GM19468 (cell line): ENCODE measurements around the gene FAM210A.

Experiments
- ATAC-seq: cut with Tn5 transposase; IDR thresholded peaks from one replicate; pipeline ENCODE4 v1.9.1; 2021; ENCODE audit warnings: mild to moderate bottlenecking, moderate library complexity, moderate number of reproducible peaks; ENCODE audit not compliant: unreplicated experiment; ENCODE audit errors: extremely low read depth

The FAM210A gene

DNA sequence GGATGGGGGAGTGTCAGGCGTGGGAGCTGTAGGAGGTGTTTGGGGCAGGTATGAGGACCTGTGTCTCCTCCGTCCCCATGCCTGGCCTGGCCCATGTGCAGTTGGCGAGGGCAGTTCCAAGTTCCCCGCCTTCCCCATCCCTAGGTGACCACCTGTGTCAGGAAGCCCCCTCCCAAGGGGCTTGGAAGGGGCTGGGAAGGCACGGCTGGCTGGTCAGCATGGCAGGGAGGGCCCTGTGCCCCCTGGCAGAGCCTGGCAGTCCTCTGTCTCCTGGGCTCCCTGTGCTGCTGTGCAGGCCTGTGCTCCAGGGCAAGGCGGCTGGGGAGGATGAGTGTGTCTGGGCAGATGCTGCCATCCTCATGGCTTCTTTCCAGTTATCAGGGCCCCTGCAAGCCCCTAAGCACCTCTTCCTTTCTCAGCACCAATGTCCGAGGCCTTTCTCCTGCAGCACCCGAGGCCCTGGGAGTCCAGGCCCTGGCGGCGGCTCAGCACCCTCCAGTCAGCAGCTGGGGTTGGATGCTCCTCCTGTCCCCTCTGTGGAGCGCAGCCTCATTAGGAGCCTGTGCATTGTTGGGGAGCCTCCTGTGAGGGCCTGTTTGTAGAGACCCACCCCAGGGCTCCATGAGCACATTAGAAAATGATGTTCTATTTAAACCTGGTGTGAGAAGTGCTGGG lies 101.7 kb downstream of the FAM210A start:
- no peak for ATAC-seq

DNA sequence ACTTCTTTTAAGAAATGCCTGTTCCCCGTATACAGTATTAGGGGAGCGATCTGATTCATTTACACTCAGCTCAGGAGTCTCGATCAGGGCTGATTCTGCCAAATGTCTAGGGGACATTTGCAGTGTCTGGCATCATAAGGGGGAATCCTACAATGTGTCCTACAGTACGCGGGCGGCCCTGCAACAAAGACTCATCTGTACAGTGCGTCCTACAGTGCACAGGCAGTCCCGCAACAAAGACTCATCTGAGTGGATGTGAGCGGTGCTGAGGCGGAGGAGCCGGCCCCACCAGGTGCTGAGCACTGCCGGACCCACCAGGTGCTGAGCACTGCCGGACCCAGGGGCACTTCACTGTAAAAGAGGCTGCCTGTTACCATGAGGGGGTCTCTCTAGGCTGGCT lies 102.5 kb downstream of the FAM210A start:
- no peak for ATAC-seq

DNA sequence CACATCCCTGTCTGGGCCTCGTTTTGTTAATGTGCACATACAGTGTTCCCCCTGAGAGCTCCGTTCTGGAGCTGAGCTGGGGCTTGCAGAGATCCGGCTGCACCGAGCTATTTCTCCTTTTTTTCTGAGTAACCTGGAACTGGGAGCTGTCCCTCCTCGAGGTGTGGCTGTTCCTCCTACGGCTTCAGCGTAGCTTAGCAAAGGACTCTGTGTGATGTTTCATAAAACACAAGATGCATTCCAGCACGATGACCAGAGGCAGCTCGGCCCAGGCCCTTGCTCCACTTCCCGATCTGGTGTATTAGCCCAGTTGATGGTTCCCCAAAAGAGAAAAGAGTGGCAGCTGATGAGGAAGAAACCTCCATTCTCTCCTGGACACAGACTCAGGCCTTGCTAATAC lies 103.0 kb downstream of the FAM210A start:
- no peak for ATAC-seq

DNA sequence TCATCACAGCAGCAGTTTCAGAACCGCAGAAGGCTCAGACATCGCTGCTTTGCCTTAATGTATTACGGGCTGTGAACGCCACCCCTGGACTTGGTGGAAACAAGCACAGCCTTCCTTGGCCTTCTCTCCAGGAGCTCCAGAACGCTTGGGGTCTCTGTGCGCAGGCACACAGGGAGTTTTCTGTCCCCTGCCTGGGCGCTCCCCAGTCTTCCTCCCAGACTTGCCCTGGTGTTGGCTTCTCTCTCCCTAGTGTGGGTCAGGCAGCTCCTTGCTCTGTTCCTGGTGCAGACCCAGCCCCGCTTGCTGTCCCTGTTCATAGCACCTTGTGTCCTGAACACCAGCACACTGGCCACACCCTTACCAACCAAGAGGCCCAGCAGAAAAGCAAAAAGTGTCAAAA lies 103.6 kb downstream of the FAM210A start:
- ATAC-seq: no peak

DNA sequence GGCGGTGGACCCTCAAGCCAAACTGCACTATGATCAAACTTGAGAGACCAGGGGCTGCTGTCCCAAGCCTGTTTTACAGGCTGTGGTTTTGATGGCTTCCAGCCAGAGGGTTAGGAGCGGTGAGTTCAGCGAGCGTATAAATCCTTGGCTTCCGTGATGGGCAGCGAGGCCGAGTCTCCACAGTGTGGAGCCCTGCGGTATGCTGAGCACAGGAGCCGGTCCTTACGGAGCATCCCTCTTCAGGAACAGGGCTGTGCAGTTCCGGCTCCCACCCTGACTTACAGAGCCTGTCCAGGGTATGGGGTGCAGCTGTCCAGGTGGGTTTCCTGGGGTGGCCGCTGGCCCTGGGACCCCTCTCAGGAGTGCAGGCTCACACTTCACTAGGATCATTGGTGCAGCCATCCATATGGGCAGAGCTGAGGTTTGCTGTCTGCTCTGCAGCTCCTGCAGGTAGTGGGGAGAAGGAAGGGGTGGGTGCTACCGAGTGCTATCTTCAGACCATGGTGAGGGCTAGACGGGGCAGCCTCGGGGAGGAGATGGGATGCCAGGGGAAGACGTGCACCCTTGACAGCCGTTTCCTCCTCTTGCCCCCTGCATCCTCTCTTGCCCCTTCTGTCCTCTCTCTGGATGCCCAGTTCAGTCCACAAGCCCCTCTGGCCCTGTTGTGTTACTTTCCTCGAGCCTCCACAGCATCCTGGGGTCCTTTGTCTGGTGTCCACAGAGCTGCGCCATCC lies 104.3 kb downstream of the FAM210A start:
- no peak for ATAC-seq

DNA sequence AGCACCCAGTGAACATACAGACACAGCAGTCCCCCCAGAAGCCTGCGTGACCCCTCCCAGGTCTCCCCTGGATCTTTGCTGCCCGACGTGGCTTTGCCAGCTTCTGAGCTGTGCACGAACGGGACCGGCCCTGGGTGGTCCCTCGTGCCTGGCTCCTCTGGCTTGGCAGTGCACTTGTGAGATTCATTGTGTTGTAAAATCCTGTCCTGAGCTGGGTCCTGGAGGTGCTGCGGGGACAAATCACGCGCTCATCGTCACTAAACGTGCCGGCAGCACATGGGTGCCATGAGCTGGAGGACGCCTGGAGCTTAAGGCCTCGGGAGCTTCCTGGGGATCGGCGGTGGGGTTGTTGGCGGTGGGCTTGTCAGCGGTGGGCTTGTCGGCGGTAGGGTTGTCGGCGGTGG lies 104.9 kb downstream of the FAM210A start:
- ATAC-seq: no peak

DNA sequence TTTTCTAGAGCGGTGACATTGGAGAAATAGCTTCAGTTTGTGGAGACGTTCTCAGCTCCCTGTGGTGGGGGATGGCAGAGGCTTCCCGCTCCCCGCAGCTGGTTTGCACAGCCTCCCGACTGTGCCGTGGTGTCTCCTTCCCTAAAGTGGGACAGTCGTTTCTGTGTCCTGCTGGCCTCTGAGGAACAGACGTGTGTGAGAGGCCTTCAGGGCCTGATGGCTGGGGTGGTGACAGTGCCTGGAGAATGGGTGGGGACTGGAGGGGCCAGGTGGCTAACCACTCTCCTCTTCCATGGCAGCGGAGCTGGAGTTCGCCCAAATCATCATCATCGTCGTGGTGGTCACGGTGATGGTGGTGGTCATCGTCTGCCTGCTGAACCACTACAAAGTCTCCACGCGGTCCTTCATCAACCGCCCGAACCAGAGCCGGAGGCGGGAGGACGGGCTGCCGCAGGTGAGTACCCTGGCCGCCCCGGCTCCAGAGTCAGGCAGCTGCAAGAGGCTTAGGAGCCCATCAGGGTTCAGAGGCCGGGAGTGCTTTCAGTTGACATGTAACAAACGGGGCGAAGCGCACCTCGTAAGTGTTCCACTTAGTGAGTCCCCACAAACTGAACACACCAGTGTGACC lies 105.4 kb downstream of the FAM210A start:
- no peak for ATAC-seq

DNA sequence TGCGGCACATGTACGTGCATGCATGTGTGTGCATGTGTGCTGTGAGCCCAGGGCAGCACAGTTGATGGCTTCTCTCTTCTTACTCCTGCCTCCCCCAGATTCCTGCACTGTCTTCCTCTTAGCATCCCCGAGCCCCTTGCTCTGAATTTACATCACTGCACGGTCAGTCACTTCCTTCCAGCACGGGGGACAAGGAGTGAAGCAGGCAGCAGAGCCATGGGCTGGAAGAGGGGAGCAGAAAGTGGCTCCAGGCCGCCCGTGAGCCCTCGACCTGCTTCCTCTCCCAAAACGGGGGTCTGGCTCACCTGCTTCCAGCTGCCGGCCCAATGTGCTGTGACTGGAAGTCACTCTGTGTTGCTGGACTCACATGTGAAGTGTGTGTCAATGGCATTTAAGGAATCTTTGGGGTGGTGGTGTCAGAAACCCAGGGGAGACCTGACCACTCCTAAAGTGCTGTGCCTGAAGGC lies 106.1 kb downstream of the FAM210A start:
- ATAC-seq: no peak

DNA sequence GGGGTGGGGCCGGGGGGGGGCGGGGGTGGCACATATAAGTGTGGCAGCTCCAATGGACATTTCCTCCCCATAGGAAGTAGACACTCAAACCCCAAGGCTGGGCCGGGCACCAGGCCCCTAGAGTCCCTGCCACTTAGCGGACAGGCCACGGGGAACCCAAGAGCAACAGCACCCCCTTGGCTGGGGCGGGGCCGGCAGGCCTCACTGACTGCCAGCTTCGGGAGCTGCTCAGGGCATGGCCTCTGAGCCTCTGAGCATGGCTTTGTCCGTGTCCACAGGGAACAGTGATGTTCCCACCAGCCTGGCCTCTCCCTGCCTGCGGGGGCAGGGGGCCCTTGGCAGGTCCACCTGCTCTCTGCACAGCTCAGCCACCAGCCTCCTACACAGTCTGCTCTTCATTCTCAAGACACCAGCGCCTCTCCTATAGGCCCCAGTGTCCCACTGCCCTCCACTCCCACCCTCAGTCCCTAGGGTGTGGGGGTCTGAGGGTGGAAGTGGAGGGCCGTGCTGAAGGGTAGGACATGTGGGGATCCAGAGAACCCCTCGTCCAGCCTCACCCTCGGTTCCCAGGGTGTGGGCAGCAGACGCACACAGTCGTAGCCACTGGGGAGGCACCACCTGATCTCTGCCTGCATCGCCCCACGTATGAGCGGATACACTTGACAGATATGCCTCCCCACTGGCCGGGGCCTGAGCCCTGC lies 106.7 kb downstream of the FAM210A start:
- ATAC-seq: no peak

DNA sequence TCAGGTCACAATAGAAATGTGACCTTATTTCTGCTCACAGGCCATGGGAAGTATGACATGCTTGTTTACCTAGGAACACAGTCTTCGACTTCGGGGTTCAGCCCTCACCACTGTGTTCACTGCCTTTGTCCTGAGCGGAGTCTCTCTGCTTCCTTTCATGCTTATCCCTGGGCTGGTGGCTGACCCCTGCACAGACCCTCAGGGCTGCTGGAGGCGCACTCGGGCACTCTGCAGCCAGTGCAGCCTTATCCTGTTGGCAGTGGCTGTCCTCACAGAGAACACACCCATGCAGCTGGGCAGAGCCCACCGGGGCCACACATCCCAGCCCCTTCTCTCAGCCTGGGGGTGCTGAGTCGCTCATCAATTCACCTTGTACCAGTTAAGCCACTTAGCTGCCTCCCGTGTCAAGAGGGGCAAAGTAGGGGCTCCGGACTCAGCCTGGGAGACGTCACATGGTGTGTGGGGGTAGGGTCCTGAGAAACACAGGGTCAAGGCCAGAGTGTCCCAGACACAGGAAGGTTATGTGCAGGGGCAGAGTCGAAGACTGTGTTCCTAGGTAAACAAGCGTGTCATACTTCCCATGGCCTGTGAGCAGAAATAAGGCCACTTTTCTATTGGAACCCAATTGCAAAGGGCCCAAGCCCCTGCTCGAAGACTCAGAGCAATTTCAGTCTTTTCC lies 107.5 kb downstream of the FAM210A start:
- no peak for ATAC-seq

DNA sequence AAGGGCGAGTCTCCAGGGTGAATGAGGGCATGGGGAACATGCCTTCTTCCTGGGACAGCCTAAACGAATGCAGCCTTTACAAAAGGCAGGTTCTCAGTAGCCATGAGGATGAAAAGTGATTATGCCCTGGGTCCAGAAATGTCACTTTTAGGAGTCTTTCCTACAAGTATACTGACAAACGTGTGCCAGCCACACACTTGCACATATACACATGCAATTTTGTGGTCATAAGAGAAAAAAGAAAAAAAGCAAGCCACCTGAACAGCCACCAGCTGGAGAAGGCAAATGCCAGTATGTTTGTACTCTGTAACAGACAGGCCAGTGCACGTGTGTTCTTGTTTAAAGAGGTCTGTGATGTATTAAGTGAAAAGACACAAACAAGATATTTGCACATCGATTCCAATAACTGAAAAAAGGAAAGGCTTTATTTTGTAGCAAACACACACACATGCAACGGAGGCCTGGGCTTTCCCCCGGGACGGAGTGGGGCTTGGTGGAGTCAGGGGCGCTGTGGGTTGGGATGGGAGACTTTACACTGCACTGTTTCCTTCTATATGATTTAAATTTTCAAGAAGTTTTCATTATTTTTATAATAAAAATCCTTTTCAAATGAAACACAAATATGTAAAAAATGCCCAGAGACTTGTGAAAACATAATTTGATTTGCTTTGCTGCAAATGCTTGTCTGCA lies 108.4 kb downstream of the FAM210A start:
- no peak for ATAC-seq

DNA sequence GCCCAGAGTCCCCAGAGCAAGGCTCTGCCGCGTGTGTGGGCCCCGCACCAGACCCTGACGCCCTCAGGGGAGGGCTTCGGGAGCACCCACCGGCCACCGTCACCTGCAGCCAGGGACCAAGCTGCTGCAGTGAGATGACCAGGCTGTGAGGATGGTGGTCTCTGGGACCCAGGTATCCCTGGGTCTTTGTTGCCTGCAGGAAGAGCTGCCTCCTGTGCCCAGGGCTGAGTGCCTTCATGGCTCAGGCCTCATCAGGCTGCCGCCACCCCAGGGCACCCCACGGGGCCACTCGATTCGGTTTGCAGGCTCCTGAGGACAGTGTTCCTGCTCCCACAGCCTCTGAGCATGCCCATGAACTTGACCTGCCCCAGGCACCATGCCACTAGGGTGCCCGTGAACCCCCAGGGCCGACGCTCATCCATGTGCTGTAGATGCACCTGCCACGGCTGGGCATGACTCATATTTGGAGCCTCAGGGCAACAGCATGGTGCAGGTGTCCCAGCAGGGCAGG lies 109.8 kb downstream of the FAM210A start:
- ATAC-seq: no peak

DNA sequence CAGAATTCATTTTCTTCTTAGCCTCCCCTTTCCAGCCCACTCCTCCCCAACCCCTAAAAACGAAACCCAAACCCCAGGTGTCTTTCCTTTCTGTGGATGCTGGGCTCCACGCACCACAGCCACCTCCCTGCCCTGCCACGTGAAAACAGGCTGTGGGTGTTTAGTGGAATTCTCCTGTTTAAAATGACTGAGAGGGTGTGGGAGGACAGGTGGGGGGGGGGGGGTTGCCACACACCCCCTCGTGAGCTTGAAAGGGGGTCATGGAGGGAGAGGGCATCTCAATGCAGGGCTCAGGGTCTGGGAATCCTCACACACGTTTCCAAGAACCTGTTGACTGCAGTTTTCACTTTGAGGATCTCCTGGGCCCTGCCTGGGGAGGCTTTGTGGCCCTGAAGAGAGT lies 110.3 kb downstream of the FAM210A start:
- ATAC-seq: no peak

DNA sequence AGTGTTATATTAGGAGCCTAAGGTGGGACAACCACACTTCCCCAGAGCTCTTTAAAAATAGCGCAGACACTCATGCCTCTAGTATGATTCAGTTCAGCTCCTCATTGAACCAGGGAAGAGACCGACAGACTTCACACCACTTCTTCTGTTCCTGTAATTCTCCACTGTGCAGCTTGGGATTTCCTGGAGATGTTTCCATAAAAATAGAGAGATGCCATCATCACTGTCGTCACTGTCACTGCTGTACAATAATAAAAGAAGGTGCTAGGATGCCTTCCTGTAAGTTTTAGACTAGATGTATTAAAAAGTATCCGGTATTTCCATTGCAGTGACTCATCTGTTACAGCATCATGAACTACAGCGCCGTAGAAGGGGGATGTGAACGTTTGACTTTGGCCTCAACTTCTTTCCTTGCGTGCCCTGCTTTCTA lies 110.9 kb downstream of the FAM210A start:
- no peak for ATAC-seq

DNA sequence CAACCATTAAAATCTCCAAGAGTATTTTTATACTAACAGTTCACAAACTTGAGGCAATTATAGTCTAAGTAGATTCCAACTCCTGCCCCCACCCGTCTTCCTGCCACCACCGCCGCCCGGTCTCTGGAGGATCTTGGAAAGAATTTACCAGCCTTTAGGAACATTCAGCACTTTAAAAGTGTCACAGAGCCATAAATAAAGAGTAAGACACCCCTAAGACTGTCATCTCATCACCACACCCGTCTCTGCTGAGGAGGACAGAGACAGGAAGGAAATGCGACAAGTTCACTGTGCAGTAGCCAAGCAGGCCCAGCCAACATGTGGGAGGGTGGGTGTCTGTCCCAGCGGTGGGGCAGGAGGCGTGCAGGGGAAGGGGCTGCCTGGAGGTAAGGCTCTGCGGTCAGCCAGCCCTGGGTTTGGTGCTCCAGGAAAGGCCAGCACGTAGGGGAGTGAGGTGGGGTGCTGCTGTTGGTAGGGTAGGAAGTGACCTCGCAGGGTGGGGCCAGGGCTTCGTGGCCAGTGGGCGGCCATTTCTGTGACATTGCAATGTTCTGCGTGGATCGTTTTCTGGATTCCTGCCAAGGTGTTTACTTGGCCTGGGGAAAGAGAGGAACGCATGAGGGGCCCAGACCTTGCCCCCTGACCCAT lies 111.6 kb downstream of the FAM210A start:
- ATAC-seq: no peak

DNA sequence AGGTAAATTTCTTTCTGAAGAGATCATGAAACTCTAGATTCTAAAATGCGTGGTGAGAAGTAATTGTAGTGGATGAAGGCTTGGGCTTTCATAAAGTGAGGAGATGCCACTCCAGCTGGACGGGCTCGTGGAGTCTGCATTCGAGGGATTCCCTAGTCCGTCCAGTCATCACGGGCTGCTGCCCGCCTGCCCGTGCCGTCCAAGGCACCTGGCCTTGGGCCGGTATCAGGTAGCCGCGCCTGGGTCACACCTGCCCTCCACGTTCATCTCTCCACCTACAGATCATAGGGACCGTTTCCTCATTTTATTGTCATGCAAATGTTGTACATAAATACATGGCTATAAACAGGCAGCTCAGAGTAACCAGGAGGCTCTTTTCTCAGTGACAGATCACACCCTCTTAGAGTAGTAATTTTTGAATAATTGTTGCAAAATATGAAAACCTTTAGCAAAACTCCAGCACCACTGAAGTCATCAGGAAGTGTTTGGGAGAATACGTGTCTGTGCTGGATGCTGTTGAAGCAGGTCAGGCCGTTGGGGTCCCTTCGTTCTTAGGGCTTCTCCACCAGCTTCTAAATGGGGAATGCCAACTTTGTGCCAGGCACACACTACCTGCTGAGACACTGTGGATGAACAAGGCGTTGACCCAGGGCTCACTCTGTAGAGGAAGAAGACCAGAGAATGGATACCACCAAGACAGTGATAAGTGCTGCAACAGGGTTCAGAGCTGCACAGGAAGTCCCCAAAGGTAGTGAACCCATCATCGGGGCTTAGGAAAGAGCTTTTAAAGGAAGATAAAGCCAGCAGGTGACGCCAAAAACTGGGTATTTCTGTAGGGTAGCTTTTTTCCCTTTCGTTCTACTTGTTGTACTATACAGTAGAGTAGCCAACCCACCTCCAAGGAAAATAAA lies 112.5 kb downstream of the FAM210A start:
- no peak for ATAC-seq
